PC-9 (cell line): ENCODE results near the gene APCDD1L. TPM values are rescaled to one million over a fixed set of nuclear protein-coding genes. Genes with fewer than 3 reads are reported as not detected.
"Not testable (repeated sequence)": the region's sequence is repeated elsewhere in the genome, so short reads cannot be mapped to it uniquely, and the experiment has no call there.

Source experiments
- BruUV-seq: library from RNA; stranded (reverse); fragments of 400-500 nt; replicated peaks from 2 replicates; lab custom pipeline; 2021; lab: Mats Ljungman, UMichigan
- CTCF ChIA-PET: fragments of 300-600 bp; sonication (Branson Sonifier 250); formaldehyde crosslinking; loops from one replicate; lab custom pipeline; 2022; ENCODE audit warnings: antibody characterized with exemption; lab: Charles Lee
- POLR2A ChIA-PET: fragments of 300-600 bp; sonication (Branson Sonifier 250); formaldehyde crosslinking; loops from one replicate; lab custom pipeline; 2022; ENCODE audit warnings: antibody characterized with exemption; ENCODE audit not compliant: unreplicated experiment; lab: Charles Lee
- DNase-seq, 2 experiments: peaks; one replicate each; pipeline versions ENCODE4 v3.0.0 to v3.0.0-alpha.2; 2015 to 2022; ENCODE audit warnings: mixed read lengths in 1 of 2
- H2AFZ ChIP-seq: fragments of 200-600 bp; sonication (generic); 2 replicates; pipeline ENCODE4 v1.8.1; 2017; ENCODE audit warnings: antibody characterized with exemption
- H3F3A ChIP-seq: fragments of 200-600 bp; sonication (generic); 2 replicates; pipeline ENCODE4 v1.8.1; 2017; ENCODE audit warnings: antibody characterized with exemption, mild to moderate bottlenecking, low read depth; ENCODE audit not compliant: insufficient read depth
- H3K27ac ChIP-seq: fragments of 200-600 bp; sonication (generic); 2 replicates; pipeline ENCODE4 v1.6.1; 2016; ENCODE audit warnings: mixed run types
- H3K27me3 ChIP-seq: fragments of 200-600 bp; sonication (generic); 2 replicates; pipeline ENCODE4 v1.6.1; 2016; ENCODE audit warnings: low read depth, mixed run types; ENCODE audit not compliant: insufficient read depth
- H3K36me3 ChIP-seq: fragments of 200-600 bp; sonication (generic); 2 replicates; pipeline ENCODE4 v1.6.1; 2016; ENCODE audit warnings: low read depth, mixed run types
- H3K4me1 ChIP-seq: fragments of 200-600 bp; sonication (generic); replicated peaks from 2 replicates; pipeline ENCODE4 v1.6.1; 2016; ENCODE audit warnings: mixed run types; ENCODE audit not compliant: insufficient read depth
- H3K4me2 ChIP-seq: fragments of 200-600 bp; sonication (generic); 2 replicates; pipeline ENCODE4 v1.6.1; 2017; ENCODE audit warnings: mixed run types
- H3K4me3 ChIP-seq: fragments of 200-600 bp; sonication (generic); 2 replicates; pipeline ENCODE4 v1.6.1; 2016; ENCODE audit warnings: mixed run types
- H3K79me2 ChIP-seq: fragments of 200-600 bp; sonication (generic); 2 replicates; pipeline ENCODE4 v1.6.1; 2017; ENCODE audit warnings: low read depth, mixed run types
- H3K9me2 ChIP-seq: fragments of 200-600 bp; sonication (generic); 2 replicates; pipeline ENCODE4 v1.8.1; 2017; ENCODE audit warnings: mild to moderate bottlenecking; ENCODE audit not compliant: insufficient read depth
- H3K9me3 ChIP-seq: fragments of 200-600 bp; sonication (generic); 2 replicates; pipeline ENCODE4 v1.8.1; 2016; ENCODE audit warnings: low read depth; ENCODE audit not compliant: insufficient read depth
- H4K20me1 ChIP-seq: fragments of 200-600 bp; sonication (generic); 2 replicates; pipeline ENCODE4 v1.8.1; 2017; ENCODE audit not compliant: insufficient read depth
- EZH2 ChIP-seq: fragments of 200-600 bp; sonication (generic); IDR thresholded peaks from 2 replicates; pipeline ENCODE4 v1.8.0; 2017; ENCODE audit warnings: antibody characterized with exemption, low read depth
- intact Hi-C: fragments of 100-400 bp; cut with micrococcal nuclease; formaldehyde crosslinking; loops from one replicate; pipeline ENCODE4 v1.10.0; 2022; ENCODE audit not compliant: unreplicated experiment
- total RNA-seq: library from RNA; stranded (reverse); gene quantifications from 2 replicates; pipeline ENCODE4 v1.2.3, GENCODE V29; 2021
- TF ChIP-seq, protein P1 (sequence below): fragments of 200-600 bp; sonication (generic); conservative IDR thresholded peaks from 2 replicates; pipeline ENCODE4 v1.6.1; 2017; ENCODE audit warnings: mixed run types, antibody characterized with exemption, mild to moderate bottlenecking, moderate library complexity

Gene APCDD1L
- total RNA-seq, 1 experiment from 2014 or later, result 3.0 TPM

DNA sequence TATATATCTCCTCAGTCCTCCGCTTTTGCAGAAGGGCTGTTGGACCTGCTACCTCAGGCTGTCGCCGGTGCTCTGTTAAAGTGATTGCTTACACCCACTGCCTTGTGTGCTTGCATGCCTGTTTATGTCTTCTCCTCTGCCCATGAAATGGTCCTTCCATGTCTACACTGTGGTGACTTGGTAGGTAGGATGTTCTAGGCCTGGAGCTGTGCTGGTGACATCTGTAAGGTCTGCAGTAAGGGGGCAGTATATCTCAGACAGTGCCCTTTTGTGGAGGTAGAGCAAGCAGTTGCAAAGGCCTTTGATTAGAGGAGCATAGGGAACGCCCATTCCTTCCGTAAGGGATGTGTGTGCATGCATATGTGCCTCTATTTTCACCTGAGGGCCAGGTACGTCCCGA, 85.9 kb downstream of the APCDD1L start:
- Histone ChIP-seq H3K27ac (no peak overlapping the region), H3K4me1 (no peaks in the 10 kb centered on the region), H3K36me3 (peaks cover 12% of the 10 kb centered on the region), H3K9me3 (no peaks in the 10 kb centered on the region), H3K27me3 (no peaks in the 10 kb centered on the region), H4K20me1 (peaks cover 30% of the 10 kb centered on the region), H3K4me3 (no peak overlapping the region), H3K9me2 (no peaks in the 10 kb centered on the region), H3K4me2 (no peak overlapping the region), H2AFZ (no peak overlapping the region), H3F3A (peaks cover 14% of the 10 kb centered on the region), H3K79me2 (peaks cover 76% of the 10 kb centered on the region)
- intact Hi-C loops, result no loop called here
- no peak for DNase-seq
- CTCF ChIA-PET, result no interaction called here
- TF ChIP-seq, protein P1, sequence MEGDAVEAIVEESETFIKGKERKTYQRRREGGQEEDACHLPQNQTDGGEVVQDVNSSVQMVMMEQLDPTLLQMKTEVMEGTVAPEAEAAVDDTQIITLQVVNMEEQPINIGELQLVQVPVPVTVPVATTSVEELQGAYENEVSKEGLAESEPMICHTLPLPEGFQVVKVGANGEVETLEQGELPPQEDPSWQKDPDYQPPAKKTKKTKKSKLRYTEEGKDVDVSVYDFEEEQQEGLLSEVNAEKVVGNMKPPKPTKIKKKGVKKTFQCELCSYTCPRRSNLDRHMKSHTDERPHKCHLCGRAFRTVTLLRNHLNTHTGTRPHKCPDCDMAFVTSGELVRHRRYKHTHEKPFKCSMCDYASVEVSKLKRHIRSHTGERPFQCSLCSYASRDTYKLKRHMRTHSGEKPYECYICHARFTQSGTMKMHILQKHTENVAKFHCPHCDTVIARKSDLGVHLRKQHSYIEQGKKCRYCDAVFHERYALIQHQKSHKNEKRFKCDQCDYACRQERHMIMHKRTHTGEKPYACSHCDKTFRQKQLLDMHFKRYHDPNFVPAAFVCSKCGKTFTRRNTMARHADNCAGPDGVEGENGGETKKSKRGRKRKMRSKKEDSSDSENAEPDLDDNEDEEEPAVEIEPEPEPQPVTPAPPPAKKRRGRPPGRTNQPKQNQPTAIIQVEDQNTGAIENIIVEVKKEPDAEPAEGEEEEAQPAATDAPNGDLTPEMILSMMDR, result no peak
- no peak for TF ChIP-seq EZH2
- no TSS peak for BruUV-seq
- POLR2A ChIA-PET, result no interaction called here

DNA sequence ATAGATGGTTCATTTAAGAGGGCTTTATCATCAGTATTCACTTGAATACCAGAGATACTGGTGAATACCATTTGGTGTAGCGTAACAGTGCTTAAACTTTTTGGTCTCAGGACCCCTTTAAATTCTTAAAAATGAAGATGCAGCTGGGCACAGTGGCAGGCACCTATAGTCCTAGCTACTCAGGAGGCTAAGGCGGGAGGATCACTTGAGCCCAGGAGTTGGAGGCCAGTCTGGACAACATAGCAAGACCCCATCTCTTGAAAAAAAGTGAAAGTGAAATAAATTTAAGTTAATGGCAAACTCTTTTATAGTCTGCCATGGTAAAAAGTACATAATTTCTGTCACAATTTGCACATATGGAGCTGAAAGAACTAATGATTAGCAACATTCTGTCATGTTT, 86.8 kb downstream of the APCDD1L start:
- Histone ChIP-seq H3K9me3 (no peaks in the 10 kb centered on the region), H4K20me1 (peaks cover 28% of the 10 kb centered on the region), H3K27ac (no peak overlapping the region), H3K27me3 (no peaks in the 10 kb centered on the region), H3K4me3 (no peak overlapping the region), H3F3A (peaks cover 13% of the 10 kb centered on the region), H3K79me2 (peaks cover 84% of the 10 kb centered on the region), H2AFZ (no peak overlapping the region), H3K4me2 (no peak overlapping the region), H3K4me1 (no peaks in the 10 kb centered on the region), H3K36me3 (peaks cover 15% of the 10 kb centered on the region; the same call in 1 of the 2 replicates), H3K9me2 (no peaks in the 10 kb centered on the region)
- BruUV-seq, result no TSS peak
- ChIA-PET CTCF (no interaction called here), POLR2A (no interaction called here)
- no peak for DNase-seq
- TF ChIP-seq, protein P1, result no peak
- TF ChIP-seq EZH2, result no peak
- intact Hi-C loops, result no loop called here

DNA sequence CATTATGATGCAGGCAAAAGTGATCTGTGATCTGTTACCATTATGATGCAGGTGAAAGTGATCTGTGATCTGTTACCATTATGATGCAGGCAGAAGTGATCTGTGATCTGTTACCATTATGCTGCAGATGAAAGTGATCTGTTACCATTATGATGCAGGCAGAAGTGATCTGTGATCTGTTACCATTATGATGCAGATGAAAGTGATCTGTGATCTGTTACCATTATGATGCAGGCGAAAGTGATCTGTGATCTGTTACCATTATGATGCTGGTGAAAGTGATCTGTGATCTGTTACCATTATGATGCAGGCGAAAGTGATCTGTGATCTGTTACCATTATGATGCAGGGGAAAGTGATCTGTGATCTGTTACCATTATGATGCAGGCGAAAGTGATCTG, 87.6 kb downstream of the APCDD1L start:
- intact Hi-C loops, H3K9me3 ChIP-seq, H3K4me3 ChIP-seq, BruUV-seq, H3K27ac ChIP-seq, H3K4me2 ChIP-seq, POLR2A ChIA-PET, H2AFZ ChIP-seq, CTCF ChIA-PET, H3K9me2 ChIP-seq, DNase-seq, H3K4me1 ChIP-seq, H3K27me3 ChIP-seq: not testable (repeated sequence)
- peaks cover 15% of the 10 kb centered on the region; the same call in 1 of the 2 replicates for H3K36me3 ChIP-seq
- H3F3A ChIP-seq, result peaks cover 13% of the 10 kb centered on the region
- H3K79me2 ChIP-seq, result peaks cover 78% of the 10 kb centered on the region
- H4K20me1 ChIP-seq, result peaks cover 24% of the 10 kb centered on the region
